ENCODE measurements around the gene TPK1. TPM values are rescaled to one million over a fixed set of nuclear protein-coding genes. Genes with fewer than 3 reads are reported as not detected.

The TPK1 gene
- total RNA-seq, 4 donors from 2014 or later = 0.59 to 178 (median 8.8) TPM

- Histone ChIP-seq H3K4me1 (no peaks in the 10 kb centered on the region), H3K36me3 (no peaks in the 10 kb centered on the region), H3K4me3 (no peak overlapping the region), H3K9me3 (no peaks in the 10 kb centered on the region), H3K27me3 (no peaks in the 10 kb centered on the region), H3K27ac (no peak overlapping the region)
- no peak for DNase-seq
- intact Hi-C loops (cut with DNase I; ENCODE audit: low total_unique reads) = no loop called here
- TF ChIP-seq POLR2A (IDR thresholded peaks at IDR 0.05) = no peak
- TF ChIP-seq CTCF (IDR thresholded peaks at IDR 0.05) = no peak
Measured at GRCh38 chr7:144568233-144568632, 267.6 kb downstream of the TPK1 start.

- H3K9me3 ChIP-seq = no peaks in the 10 kb centered on the region
- TF ChIP-seq CTCF (IDR thresholded peaks at IDR 0.05) (no peak), POLR2A (IDR thresholded peaks at IDR 0.05) (no peak)
- no peaks in the 10 kb centered on the region for H3K36me3 ChIP-seq
- H3K27me3 ChIP-seq = no peaks in the 10 kb centered on the region
- DNase-seq = no peak
- no peak overlapping the region for H3K4me3 ChIP-seq
- H3K27ac ChIP-seq = no peak overlapping the region
- H3K4me1 ChIP-seq = no peaks in the 10 kb centered on the region
- intact Hi-C loops (cut with DNase I; ENCODE audit: low total_unique reads) = no loop called here
Measured at GRCh38 chr7:144565586-144565985, 270.3 kb downstream of the TPK1 start.

- no peak overlapping the region for H3K27ac ChIP-seq
- H3K9me3 ChIP-seq = no peaks in the 10 kb centered on the region
- H3K36me3 ChIP-seq = no peaks in the 10 kb centered on the region
- DNase-seq = no peak
- no peak overlapping the region for H3K4me3 ChIP-seq
- intact Hi-C loops (cut with DNase I; ENCODE audit: low total_unique reads) = no loop called here
- TF ChIP-seq POLR2A (IDR thresholded peaks at IDR 0.05) = no peak
- no peak for TF ChIP-seq CTCF (IDR thresholded peaks at IDR 0.05)
- H3K4me1 ChIP-seq = no peaks in the 10 kb centered on the region
- no peaks in the 10 kb centered on the region for H3K27me3 ChIP-seq
Measured at GRCh38 chr7:144549861-144550260, 286.0 kb downstream of the TPK1 start.

- Histone ChIP-seq H3K4me3 (no peak overlapping the region), H3K9me3 (no peaks in the 10 kb centered on the region), H3K36me3 (no peaks in the 10 kb centered on the region), H3K4me1 (no peaks in the 10 kb centered on the region), H3K27ac (no peak overlapping the region), H3K27me3 (no peaks in the 10 kb centered on the region)
- intact Hi-C loops (cut with DNase I; ENCODE audit: low total_unique reads) = no loop called here
- no peak for DNase-seq
- TF ChIP-seq POLR2A (IDR thresholded peaks at IDR 0.05) = no peak
- TF ChIP-seq CTCF (IDR thresholded peaks at IDR 0.05) = no peak
Measured at GRCh38 chr7:144548556-144548955, 287.3 kb downstream of the TPK1 start.

GRCh38 chr7:144547888-144548287 lies 288.0 kb downstream of the TPK1 start:
- intact Hi-C loops (cut with DNase I; ENCODE audit: low total_unique reads) = no loop called here
- no peak for DNase-seq
- Histone ChIP-seq H3K4me3 (no peak overlapping the region), H3K27ac (no peak overlapping the region), H3K27me3 (no peaks in the 10 kb centered on the region), H3K4me1 (no peaks in the 10 kb centered on the region), H3K9me3 (no peaks in the 10 kb centered on the region), H3K36me3 (no peaks in the 10 kb centered on the region)
- TF ChIP-seq CTCF (IDR thresholded peaks at IDR 0.05) = no peak
- TF ChIP-seq POLR2A (IDR thresholded peaks at IDR 0.05) = no peak

Measured in uterus (tissue), 4 donors.